SK-N-SH (cell line): Measurements from ENCODE around the gene CENPN. TPM values are rescaled to one million over a fixed set of nuclear protein-coding genes. Genes with fewer than 3 reads are reported as not detected.

Experiments
- CTCF ChIA-PET: fragments of 300-600, 350-600 bp; formaldehyde crosslinking; extraction: SDS; loops from one replicate; lab custom pipeline; 2021; lab: Yijun Ruan, JAX
- POLR2A ChIA-PET: fragments of 350-600 bp; sonication (Branson Sonifier 250); formaldehyde crosslinking; extraction: SDS; loops from one replicate; lab custom pipeline; 2020; ENCODE audit warnings: antibody characterized with exemption, inconsistent platforms; lab: Yijun Ruan, JAX
- DNase-seq: peaks from one replicate; pipeline ENCODE4 v3.0.0; 2012
- H2AFZ ChIP-seq: fragments of 200-600 bp; sonication (generic); 2 replicates; pipeline ENCODE4 v1.8.1; 2016; ENCODE audit warnings: antibody characterized with exemption, mild to moderate bottlenecking, low read depth
- H3F3A ChIP-seq: fragments of 200-600 bp; sonication (generic); replicated peaks from 2 replicates; pipeline ENCODE3; 2016; ENCODE audit warnings: antibody characterized with exemption, mild to moderate bottlenecking; ENCODE audit not compliant: insufficient read depth
- H3K27ac ChIP-seq, 2 experiments: fragments of 200-500 bp in 1 of 2; fragments of 200-600 bp in 1 of 2; sonication (Bioruptor generic) in 1 of 2; sonication (generic), shearing (Covaris generic) in 1 of 2; 2 replicates each; pipeline versions ENCODE4 v1.5.1 to v1.6.1; 2014 to 2016; ENCODE audit warnings: low read depth in 2 of 2, inconsistent platforms in 1 of 2, low read length in 1 of 2, mild to moderate bottlenecking in 1 of 2, mixed read lengths in 1 of 2
- H3K27me3 ChIP-seq: fragments of 200-600 bp; sonication (generic), shearing (Covaris generic); 2 replicates; pipeline ENCODE4 v1.6.1; 2016; ENCODE audit warnings: mixed run types; ENCODE audit not compliant: insufficient read depth
- H3K36me3 ChIP-seq, 2 experiments: fragments of 200-500 bp in 1 of 2; fragments of 200-600 bp in 1 of 2; sonication (Bioruptor generic) in 1 of 2; sonication (generic) in 1 of 2; replicated peaks in 1 of 2; 2 replicates each; pipeline versions ENCODE3 to v1.5.1; 2014 to 2016; ENCODE audit warnings: low read length in 1 of 2, mild to moderate bottlenecking in 1 of 2; ENCODE audit not compliant: insufficient read depth in 2 of 2, control insufficient read depth in 1 of 2
- H3K4me1 ChIP-seq, 2 experiments: fragments of 200-500 bp in 1 of 2; fragments of 200-600 bp in 1 of 2; sonication (Bioruptor generic) in 1 of 2; sonication (generic), shearing (Covaris generic) in 1 of 2; 2 replicates each; pipeline versions ENCODE4 v1.5.1 to v1.6.1; 2014 to 2016; ENCODE audit warnings: low read depth in 1 of 2, low read length in 1 of 2, mixed run types in 1 of 2; ENCODE audit not compliant: insufficient read depth in 2 of 2, control insufficient read depth in 1 of 2
- H3K4me2 ChIP-seq: fragments of 200-600 bp; sonication (generic), shearing (Covaris generic); 2 replicates; pipeline ENCODE4 v1.6.1; 2017; ENCODE audit warnings: mixed run types
- H3K4me3 ChIP-seq, 2 experiments: fragments of 200-500 bp in 1 of 2; fragments of 200-600 bp in 1 of 2; sonication (Bioruptor generic) in 1 of 2; sonication (generic), shearing (Covaris generic) in 1 of 2; 2 replicates each; pipeline versions ENCODE4 v1.5.1 to v1.8.1; 2014 to 2016; ENCODE audit warnings: low read depth in 2 of 2, inconsistent platforms in 1 of 2, low read length in 1 of 2, mild to moderate bottlenecking in 1 of 2, mixed read lengths in 1 of 2, moderate library complexity in 1 of 2
- H3K79me2 ChIP-seq: fragments of 200-600 bp; sonication (generic); 2 replicates; pipeline ENCODE4 v1.8.1; 2017; ENCODE audit warnings: mild to moderate bottlenecking; ENCODE audit not compliant: insufficient read depth
- H3K9ac ChIP-seq: fragments of 200-600 bp; sonication (generic); 2 replicates; pipeline ENCODE4 v1.6.1; 2017; ENCODE audit warnings: mixed run types
- H3K9me2 ChIP-seq: fragments of 200-600 bp; sonication (generic); 2 replicates; pipeline ENCODE4 v1.6.1; 2017; ENCODE audit warnings: mixed run types
- H3K9me3 ChIP-seq: fragments of 200-600 bp; sonication (generic); 2 replicates; pipeline ENCODE4 v1.6.1; 2017; ENCODE audit warnings: mixed run types, mild to moderate bottlenecking, moderate library complexity
- H4K20me1 ChIP-seq: fragments of 200-600 bp; sonication (generic); 2 replicates; pipeline ENCODE4 v1.6.1; 2017; ENCODE audit warnings: mild to moderate bottlenecking, mixed run types; ENCODE audit not compliant: insufficient read depth
- EP300 ChIP-seq, 2 experiments: IDR thresholded peaks; 2 replicates each; pipeline versions ENCODE4 v1.4.0 to v1.6.1; 2012; ENCODE audit warnings: borderline replicate concordance in 1 of 2, low read depth in 1 of 2, low read length in 1 of 2
- FOSL2 ChIP-seq: IDR thresholded peaks from 2 replicates; pipeline ENCODE4 v1.4.0; 2012; ENCODE audit warnings: low read depth, mild to moderate bottlenecking, moderate library complexity, borderline replicate concordance
- FOXJ3 ChIP-seq: sonication (generic); formaldehyde crosslinking; IDR thresholded peaks from 2 replicates; pipeline ENCODE4 v1.5.1; 2020; ENCODE audit warnings: mild to moderate bottlenecking, missing genetic modification reagents
- FOXM1 ChIP-seq: IDR thresholded peaks from 2 replicates; pipeline ENCODE4 v1.4.0; 2012; ENCODE audit warnings: low read depth, mild to moderate bottlenecking
- GABPA ChIP-seq: IDR thresholded peaks from 2 replicates; pipeline ENCODE4 v1.4.0; 2012; ENCODE audit warnings: low read depth, mild to moderate bottlenecking
- GATA2 ChIP-seq: sonication (generic); formaldehyde crosslinking; IDR thresholded peaks from 2 replicates; pipeline ENCODE4 v1.5.0; 2020; ENCODE audit warnings: mild to moderate bottlenecking, missing genetic modification reagents
- JUND ChIP-seq: IDR thresholded peaks from 2 replicates; pipeline ENCODE4 v1.4.0; 2012
- MEF2A ChIP-seq: IDR thresholded peaks from 2 replicates; pipeline ENCODE4 v1.4.0; 2012; ENCODE audit warnings: low read depth, borderline replicate concordance
- NFIC ChIP-seq: IDR thresholded peaks from 2 replicates; pipeline ENCODE4 v1.4.0; 2012; ENCODE audit warnings: borderline replicate concordance
- SIN3A ChIP-seq: IDR thresholded peaks from 2 replicates; pipeline ENCODE4 v1.6.1; 2012; ENCODE audit warnings: low read depth, mild to moderate bottlenecking, low read length, moderate library complexity, borderline replicate concordance
- TEAD4 ChIP-seq: IDR thresholded peaks from 2 replicates; pipeline ENCODE4 v1.4.0; 2012; ENCODE audit warnings: mild to moderate bottlenecking, borderline replicate concordance; ENCODE audit not compliant: insufficient read depth
- YY1 ChIP-seq: IDR thresholded peaks from 2 replicates; pipeline ENCODE4 v1.4.0; 2012; ENCODE audit warnings: low read depth, mild to moderate bottlenecking
- WGBS: methylation state at CpG from one replicate; pipeline ENCODE4 v1.1.6; 2017; ENCODE audit warnings: low lambda C conversion rate; 5-methylcytosine and 5-hydroxymethylcytosine counted together
- polyA plus RNA-seq, 3 experiments: library from polyadenylated mRNA; depleted of rRNA; stranded (reverse); fragments of >200 nt; gene quantifications; 2 replicates each; pipeline ENCODE4 v1.2.3, GENCODE V29; 2012
- TF ChIP-seq, protein P1 (sequence below): fragments of 150-350 bp; IDR thresholded peaks from 2 replicates; pipeline ENCODE4 v1.6.1; 2016; ENCODE audit warnings: mild to moderate bottlenecking, low read depth, low read length
- TF ChIP-seq, protein P2 (sequence below): IDR thresholded peaks from 2 replicates; pipeline ENCODE4 v1.6.1; 2012; ENCODE audit warnings: mild to moderate bottlenecking, low read depth, low read length, moderate library complexity
- TF ChIP-seq, protein P3 (sequence below): IDR thresholded peaks from 2 replicates; pipeline ENCODE4; 2012

The CENPN gene
- polyA plus RNA-seq, 1 of the 3 experiments (the other 2 are of a cell fraction), result 35.3 TPM

DNA sequence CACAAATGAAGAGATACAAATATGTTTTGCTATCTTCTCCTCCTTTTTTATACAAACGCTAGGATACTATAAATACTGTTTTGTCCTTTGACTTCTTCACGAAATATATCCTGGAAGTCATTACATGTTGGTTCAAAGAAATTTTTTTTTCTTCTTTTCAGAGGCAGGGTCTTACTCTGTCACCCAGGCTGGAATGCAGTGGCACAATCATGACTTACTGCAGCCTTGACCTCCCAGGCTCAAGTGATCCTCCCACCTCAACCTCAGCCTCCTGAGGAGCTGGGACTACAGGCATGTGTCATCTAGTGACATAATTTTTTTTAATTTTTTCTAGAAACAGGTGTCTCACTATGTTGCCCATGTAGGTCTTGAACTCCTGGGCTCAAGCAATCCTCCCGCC, 16.4 kb upstream of the CENPN start:
- Histone ChIP-seq H3K9me3 (no peaks in the 10 kb centered on the region), H3K27ac (no peak overlapping the region), H3K27me3 (no peaks in the 10 kb centered on the region), H2AFZ (no peak overlapping the region), H3K4me3 (no peak overlapping the region), H3K4me1 (peaks cover 2 to 13% of the 10 kb centered on the region in 2 experiments; a peak in 3 of 4 replicates), H3K9ac (no peak overlapping the region), H4K20me1 (no peaks in the 10 kb centered on the region), H3K79me2 (peaks cover 91% of the 10 kb centered on the region), H3K4me2 (no peak overlapping the region), H3F3A (peaks cover 23% of the 10 kb centered on the region), H3K36me3 (peaks cover 0 to 5% of the 10 kb centered on the region in 2 experiments), H3K9me2 (no peaks in the 10 kb centered on the region)
- TF ChIP-seq FOSL2 (no peak), FOXM1 (no peak), MEF2A (no peak), YY1 (no peak), EP300 (IDR thresholded peaks at IDR 0.05; ENCODE audit: borderline replicate concordance in 1 of 2, low read depth in 1 of 2, low read length in 1 of 2) (no peak), GATA2 (CRISPR knock-in tag) (no peak), JUND (no peak), SIN3A (no peak)
- TF ChIP-seq, protein P1, sequence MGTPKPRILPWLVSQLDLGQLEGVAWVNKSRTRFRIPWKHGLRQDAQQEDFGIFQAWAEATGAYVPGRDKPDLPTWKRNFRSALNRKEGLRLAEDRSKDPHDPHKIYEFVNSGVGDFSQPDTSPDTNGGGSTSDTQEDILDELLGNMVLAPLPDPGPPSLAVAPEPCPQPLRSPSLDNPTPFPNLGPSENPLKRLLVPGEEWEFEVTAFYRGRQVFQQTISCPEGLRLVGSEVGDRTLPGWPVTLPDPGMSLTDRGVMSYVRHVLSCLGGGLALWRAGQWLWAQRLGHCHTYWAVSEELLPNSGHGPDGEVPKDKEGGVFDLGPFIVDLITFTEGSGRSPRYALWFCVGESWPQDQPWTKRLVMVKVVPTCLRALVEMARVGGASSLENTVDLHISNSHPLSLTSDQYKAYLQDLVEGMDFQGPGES, result no peak
- TF ChIP-seq, protein P2, sequence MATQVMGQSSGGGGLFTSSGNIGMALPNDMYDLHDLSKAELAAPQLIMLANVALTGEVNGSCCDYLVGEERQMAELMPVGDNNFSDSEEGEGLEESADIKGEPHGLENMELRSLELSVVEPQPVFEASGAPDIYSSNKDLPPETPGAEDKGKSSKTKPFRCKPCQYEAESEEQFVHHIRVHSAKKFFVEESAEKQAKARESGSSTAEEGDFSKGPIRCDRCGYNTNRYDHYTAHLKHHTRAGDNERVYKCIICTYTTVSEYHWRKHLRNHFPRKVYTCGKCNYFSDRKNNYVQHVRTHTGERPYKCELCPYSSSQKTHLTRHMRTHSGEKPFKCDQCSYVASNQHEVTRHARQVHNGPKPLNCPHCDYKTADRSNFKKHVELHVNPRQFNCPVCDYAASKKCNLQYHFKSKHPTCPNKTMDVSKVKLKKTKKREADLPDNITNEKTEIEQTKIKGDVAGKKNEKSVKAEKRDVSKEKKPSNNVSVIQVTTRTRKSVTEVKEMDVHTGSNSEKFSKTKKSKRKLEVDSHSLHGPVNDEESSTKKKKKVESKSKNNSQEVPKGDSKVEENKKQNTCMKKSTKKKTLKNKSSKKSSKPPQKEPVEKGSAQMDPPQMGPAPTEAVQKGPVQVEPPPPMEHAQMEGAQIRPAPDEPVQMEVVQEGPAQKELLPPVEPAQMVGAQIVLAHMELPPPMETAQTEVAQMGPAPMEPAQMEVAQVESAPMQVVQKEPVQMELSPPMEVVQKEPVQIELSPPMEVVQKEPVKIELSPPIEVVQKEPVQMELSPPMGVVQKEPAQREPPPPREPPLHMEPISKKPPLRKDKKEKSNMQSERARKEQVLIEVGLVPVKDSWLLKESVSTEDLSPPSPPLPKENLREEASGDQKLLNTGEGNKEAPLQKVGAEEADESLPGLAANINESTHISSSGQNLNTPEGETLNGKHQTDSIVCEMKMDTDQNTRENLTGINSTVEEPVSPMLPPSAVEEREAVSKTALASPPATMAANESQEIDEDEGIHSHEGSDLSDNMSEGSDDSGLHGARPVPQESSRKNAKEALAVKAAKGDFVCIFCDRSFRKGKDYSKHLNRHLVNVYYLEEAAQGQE, result no peak
- TF ChIP-seq, protein P3, sequence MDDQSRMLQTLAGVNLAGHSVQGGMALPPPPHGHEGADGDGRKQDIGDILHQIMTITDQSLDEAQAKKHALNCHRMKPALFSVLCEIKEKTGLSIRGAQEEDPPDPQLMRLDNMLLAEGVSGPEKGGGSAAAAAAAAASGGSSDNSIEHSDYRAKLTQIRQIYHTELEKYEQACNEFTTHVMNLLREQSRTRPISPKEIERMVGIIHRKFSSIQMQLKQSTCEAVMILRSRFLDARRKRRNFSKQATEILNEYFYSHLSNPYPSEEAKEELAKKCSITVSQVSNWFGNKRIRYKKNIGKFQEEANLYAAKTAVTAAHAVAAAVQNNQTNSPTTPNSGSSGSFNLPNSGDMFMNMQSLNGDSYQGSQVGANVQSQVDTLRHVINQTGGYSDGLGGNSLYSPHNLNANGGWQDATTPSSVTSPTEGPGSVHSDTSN, result no peak
- DNase-seq, result no peak
- POLR2A ChIA-PET, result no interaction called here
- CTCF ChIA-PET, result interaction anchor here (1.9 to 3.1 kb wide), 2 partner anchors 14 to 16 kb away, joined by 8 to 9 read pairs; no protein-coding TSS in a partner anchor
- WGBS, result 92% methylated on average over 3 of the region's 3 CpGs

DNA sequence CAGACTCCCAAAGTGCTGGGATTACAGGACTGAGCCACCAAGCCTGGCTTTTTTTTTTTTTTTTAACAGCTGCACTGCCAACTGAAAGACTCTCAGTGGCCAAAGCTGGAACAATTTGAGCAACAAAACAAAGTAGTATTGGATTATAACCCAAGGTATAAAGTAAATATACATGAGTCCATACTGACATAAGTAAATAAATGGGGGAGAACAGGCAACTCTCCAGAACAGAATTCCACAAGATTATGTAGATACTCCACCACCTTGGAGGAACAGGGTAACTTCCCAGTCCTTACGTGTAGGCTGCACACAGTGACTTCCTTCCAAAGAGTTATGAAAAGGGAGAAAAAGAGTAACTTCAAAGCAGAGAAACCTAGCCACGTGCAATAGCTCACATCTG, 16.0 kb upstream of the CENPN start:
- H3K4me2 ChIP-seq, result no peak overlapping the region
- H3K36me3 ChIP-seq, result peaks cover 0 to 5% of the 10 kb centered on the region in 2 experiments
- no peak overlapping the region for H3K9ac ChIP-seq
- ChIA-PET CTCF (interaction anchor here (1.9 to 3.1 kb wide), 2 partner anchors 13 to 17 kb away, joined by 8 to 9 read pairs; no protein-coding TSS in a partner anchor), POLR2A (no interaction called here)
- no peaks in the 10 kb centered on the region for H3K27me3 ChIP-seq
- 92% methylated on average over 2 of the region's 2 CpGs for WGBS
- no peaks in the 10 kb centered on the region for H4K20me1 ChIP-seq
- no peaks in the 10 kb centered on the region for H3K9me2 ChIP-seq
- TF ChIP-seq, protein P1, result no peak
- TF ChIP-seq FOXM1 (no peak), TEAD4 (no peak), FOXJ3 (CRISPR knock-in tag) (no peak), NFIC (no peak), GABPA (no peak)
- H3K79me2 ChIP-seq, result peaks cover 91% of the 10 kb centered on the region
- DNase-seq, result no peak
- peaks cover 23% of the 10 kb centered on the region for H3F3A ChIP-seq
- peaks cover 2 to 13% of the 10 kb centered on the region in 2 experiments; a peak in 3 of 4 replicates for H3K4me1 ChIP-seq
- no peak overlapping the region for H3K27ac ChIP-seq
- no peaks in the 10 kb centered on the region for H3K9me3 ChIP-seq
- no peak overlapping the region for H2AFZ ChIP-seq
- no peak overlapping the region for H3K4me3 ChIP-seq
